Activated CD4-positive, alpha-beta T cell treated with anti-CD3 and anti-CD28 coated beads, Interleukin-2, Interleukin-4, amounts not matched to agents 100 ng/mL and 50 ng/mL, durations not matched to agents 16 hours and 8 hours (primary cell): ENCODE data around the gene TBC1D4.

Source experiments
- DNase-seq: peaks from one replicate; pipeline ENCODE4 v3.0.0-alpha.2; 2020; ENCODE audit warnings: low spot score

TBC1D4 gene

DNA sequence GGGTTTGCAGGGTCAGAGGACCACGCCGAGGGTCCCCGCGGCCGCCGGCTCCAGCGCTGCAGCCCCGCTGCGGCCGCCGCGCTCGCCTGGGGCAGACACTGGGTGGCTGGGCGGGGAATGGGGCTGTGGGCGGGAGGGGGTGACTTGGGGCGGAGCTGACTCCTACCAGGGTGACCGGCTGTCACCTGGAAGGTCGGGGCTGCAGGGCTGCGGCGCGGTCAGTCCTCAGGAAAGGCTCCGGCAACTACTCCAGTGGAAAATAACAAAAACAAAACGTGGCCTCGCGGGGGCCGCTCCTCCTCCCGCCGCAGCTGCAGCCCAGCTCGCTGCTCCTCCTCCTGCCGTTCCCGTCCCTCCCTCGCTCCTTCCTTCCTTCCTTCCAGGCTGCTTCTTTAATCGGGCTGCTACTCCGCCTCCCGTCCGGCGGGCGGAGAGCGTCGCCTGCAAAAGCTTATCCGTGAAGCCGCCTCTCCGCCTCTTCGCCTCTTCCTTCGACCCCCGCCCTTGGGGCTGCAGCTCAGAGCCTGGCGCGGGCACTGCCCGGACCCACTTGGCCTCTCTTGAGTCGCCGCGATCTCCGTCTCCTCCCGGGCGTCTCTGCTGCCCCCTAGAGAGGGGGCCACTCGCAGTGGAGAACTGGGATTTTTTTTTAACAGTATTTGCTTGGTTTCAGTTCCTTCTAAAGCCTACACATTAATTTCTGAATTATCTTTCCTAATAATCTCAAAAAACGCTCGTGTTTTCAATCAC is at the start of gene TBC1D4:
TBC1D4 (minus strand) TSS at position 100 of the 750 bp plus-strand sequence. CDS start 402 bp downstream, outside the sequence.
- peak; percentile 73 for DNase-seq

GRCh38 chr13:75530549-75530961 is 48.6 kb upstream of the TBC1D4 start:
- DNase-seq: no peak

DNA sequence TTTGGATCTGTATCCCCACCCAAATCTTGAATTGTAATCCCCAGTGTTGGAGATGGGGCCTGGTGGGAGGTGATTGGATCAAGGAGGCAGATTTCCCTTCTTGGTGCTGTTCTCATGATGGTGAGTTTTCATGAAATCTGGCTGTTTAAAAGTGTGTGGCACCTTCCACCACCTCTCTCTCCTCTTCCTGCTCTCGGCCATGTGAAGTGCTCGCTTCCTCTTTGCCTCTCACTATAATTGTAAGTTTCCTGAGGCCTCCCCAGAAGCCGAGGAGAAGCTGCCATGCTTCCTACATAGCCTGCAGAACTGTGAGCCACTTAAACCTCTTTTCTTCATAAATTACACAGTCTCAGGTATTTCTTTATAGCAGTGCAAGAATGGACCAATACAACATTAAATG is 40.0 kb upstream of the TBC1D4 start:
- DNase-seq: no peak

DNA sequence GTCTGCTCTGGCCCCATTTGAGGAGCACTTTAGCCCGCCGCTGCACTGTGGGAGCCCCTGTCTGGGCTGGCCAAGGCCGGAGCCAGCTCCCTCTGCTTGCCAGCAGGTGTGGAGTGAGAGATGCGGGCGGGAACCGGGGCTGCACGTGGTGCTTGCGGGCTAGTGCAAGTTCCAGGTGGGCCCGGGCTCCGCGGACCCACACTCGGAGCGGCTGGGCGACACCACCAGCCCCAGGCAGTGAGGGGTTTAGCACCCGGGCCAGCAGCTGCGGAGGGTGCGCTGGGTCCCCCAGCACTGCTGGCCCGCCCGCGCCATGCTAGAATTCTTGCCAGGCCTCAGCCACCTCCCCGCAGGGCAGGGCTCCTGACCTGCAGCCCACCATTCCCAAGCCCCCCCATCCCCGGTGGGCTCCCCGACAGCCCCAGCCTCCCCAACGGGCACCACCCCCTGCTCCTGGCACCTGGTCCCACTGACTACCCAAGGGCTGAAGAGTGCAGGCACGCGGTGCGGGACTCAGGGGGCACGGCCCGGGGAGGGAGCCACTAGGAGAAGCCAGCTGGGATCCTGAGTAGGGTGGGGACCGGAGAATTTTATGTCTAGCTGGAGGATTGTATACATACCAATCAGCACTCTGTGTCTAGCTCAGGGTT is 36.6 kb upstream of the TBC1D4 start:
- DNase-seq: no peak

DNA sequence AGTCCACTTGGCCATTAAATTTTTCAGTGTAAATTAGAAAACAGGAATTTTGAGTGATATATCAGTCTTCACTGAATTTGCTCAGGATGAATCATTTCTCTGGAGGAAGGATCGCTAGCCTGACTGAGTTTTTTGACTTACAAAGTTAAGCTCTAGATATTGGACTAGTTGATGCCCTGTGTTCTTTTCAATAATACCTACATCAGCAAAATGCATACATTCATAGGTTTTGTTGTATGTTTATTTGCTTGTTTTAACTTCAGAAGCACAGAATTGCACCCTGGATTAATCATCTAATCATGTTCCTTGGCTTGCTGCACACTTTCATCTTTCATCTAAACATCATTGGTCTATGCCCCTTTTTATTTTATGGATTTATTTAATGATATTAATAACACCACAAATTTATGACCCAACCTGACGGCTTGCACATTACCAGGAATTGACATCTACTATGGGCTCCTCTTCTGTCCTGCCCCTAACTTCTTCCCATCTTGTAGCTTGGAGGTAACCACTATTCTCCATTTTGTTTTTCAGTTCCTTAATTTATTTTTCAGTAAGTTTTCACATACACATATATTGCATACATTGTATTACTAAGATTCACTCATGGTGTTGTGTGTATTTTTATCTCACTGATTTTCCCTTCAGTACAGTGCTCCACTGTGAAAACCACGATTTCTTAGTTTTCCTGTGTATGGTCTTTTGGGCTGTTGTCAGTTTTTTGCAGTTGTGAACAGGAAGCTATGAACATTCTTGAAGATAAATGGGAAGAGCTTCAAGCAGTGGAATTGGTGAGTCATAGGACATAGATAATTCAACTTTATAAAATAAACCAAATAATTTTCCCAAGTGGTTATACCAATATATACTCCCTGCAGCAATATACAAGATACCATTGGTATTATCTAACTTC is 32.4 kb upstream of the TBC1D4 start:
- DNase-seq: no peak

DNA sequence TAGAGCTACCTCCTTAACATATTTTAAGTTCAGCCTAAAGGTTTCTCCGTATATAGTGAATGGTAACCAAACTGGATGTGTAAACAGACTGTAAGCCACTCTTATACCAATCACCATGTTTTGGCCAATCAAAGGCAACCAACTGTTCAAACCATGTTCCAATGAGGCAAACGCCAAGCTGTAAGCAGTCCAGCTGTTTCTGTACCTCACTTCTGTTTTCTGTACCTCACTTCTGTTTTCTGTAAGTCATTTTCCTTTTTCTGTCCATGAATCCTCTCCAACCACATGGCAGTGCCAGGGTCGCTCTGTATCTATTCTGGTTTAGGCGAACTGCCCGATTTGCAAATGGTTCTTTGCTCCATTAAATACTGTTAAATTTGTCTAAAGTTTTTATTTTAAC is 31.3 kb upstream of the TBC1D4 start:
- no peak for DNase-seq

DNA sequence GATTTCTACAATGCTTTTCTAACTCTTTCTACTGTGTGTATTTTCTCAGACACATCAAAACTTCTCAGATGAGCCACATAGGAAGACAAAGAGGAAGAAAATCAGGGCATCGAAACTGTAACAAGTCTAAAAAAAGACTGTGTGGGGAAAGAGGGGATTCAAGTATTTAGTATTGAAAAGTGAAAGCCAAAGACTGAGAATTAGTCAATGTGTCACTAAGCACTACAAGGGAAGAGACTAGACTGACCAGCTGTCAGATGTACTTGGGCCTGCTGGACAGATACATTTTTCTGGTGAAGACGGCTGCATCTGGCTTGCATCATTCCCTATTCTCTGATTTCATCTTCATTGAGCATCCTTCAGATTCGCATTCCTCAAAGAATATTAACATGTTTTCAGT is 30.3 kb upstream of the TBC1D4 start:
- DNase-seq: no peak

- DNase-seq: no peak
These were observed 29.2 kb upstream of the TBC1D4 start for GRCh38 chr13:75511051-75511625.

DNA sequence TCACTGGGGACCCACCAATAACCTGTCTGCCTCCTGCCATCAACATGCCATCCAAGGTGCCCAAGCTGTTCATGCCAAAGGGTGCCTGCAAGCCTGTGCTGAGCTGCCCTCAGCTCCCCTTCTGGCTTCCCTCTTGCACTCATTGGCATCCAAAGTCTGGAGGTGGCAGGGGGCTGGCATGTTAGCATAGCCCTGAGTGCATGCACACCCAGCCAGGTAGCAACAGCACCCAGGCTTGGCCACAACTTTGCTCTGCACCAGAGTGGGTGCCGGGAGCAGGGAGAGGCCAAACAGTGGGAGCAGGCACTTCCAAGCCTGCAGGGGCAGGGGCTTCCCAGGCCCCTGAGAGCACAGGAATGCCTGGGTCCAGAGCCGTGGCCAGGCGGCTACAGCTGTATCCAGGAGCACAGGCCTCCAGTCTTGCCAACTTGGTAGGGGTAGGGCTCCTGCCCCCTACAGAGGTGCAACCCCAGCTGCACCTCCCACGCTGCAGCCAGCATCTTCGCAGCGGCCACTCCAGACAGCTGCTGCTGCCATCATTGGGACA is 26.1 kb upstream of the TBC1D4 start:
- no peak for DNase-seq

- DNase-seq: no peak
These were observed 25.3 kb upstream of the TBC1D4 start for GRCh38 chr13:75507027-75508001.

GRCh38 chr13:75506018-75506417 is 24.0 kb upstream of the TBC1D4 start:
- no peak for DNase-seq

GRCh38 chr13:75505327-75505726 is 23.4 kb upstream of the TBC1D4 start:
- no peak for DNase-seq

GRCh38 chr13:75495938-75496337 is 14.0 kb upstream of the TBC1D4 start:
- DNase-seq: no peak

- no peak for DNase-seq
These were observed 12.5 kb upstream of the TBC1D4 start for GRCh38 chr13:75494491-75494890.

DNA sequence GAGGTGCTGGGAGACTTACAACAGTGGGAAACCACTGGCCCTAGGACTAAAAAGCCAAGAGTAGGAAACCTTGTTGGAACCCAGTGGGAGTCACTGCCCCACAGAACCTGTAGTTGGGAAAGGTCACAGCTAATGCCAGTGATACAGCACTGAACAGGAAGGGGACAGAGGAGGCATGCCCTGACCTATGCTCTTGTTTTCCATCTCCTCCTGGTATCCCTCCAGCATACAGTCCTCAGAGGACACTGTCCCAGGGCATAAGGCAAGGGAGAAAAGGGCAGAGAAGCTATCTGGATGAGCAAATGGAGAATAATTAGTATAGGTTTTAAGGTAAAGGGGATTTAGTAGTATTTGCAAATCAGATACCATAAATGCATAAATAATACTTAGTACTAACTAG is 11.2 kb upstream of the TBC1D4 start:
- no peak for DNase-seq

DNA sequence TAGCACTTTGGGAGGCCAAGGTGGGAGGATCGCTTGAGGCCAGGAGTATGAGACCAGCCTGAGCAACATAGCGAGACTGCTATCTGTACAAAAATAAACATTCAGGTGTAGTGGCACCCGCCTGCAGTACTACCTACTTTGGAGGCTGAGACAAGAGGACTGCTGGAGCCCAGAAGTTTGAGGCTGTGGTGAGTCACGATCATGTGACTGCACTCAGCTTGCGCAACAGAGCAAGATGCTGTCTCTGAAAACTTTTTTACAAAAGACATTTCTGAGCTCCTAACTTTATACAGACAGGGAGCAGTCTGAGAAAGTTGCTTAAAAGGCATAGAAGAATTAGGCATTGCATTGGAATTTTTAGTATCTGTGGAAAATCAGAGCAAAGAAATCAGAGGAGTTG is 10.4 kb upstream of the TBC1D4 start:
- no peak for DNase-seq

- DNase-seq: no peak
These were observed 9.4 kb upstream of the TBC1D4 start for GRCh38 chr13:75491376-75491775.

DNA sequence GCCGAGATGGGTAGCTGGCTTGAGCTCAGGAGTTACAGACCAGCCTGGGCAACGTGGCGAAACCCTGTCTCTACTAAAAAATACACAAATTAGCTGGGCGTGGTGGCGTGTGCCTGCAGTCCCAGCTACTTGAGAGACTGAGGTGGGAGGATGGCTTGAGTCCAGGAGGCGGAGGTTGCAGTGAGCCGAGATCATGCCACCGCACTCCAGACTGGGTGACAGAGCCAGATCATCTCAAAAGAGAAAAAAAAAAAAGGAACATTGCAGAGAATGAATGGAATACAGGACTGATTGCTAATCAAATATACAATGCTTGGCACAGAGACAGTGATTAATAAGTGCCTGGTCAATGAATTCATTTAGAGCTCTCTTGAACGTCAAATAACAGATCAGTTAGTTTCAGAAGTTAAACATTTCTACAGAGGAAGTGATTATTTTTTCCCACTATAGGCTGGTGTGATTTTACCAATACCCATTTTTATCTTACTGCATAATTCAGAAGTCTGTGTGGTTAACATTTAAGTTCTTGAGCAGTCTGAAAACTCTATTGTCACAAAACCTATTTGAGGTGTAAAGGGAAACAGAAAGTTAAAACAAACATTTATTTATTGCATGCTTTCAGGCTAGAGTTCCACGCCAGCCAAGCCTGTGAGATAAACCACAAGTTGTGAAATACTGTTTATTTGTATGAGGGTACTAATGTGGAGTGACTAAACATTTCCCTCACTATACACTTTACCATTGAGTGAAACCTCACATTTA is 7.7 kb upstream of the TBC1D4 start:
- DNase-seq: peak; percentile 52

- peak; percentile 12 for DNase-seq
These were observed 4.4 kb upstream of the TBC1D4 start for GRCh38 chr13:75486146-75487062.
